ENCODE measurements around the gene CACNA1G. TPM values are rescaled to one million over a fixed set of nuclear protein-coding genes. Genes with fewer than 3 reads are reported as not detected.

CACNA1G gene
- total RNA-seq, 1 experiment from 2014 or later = 13.0 TPM

GRCh38 chr17:50561746-50562141 lies 1.2 kb downstream of the CACNA1G start:
- in situ Hi-C loops (cut with HindIII; ENCODE audit: low sequenced_read_pairs) = loop anchor here (5.0 kb wide), 1 partner anchor 76 kb away; no protein-coding TSS in a partner anchor
- no peak for DNase-seq (ENCODE audit: low spot score)

- DNase-seq (ENCODE audit: low spot score) = no peak
- in situ Hi-C loops (cut with HindIII; ENCODE audit: low sequenced_read_pairs) = loop anchor here (5.0 kb wide), 1 partner anchor 75 kb away; no protein-coding TSS in a partner anchor
Observed at GRCh38 chr17:50562242-50563091, 2.0 kb downstream of the CACNA1G start.

GRCh38 chr17:50563092-50563511 lies 2.6 kb downstream of the CACNA1G start:
- in situ Hi-C loops (cut with HindIII; ENCODE audit: low sequenced_read_pairs) = loop anchor here (5.0 kb wide), 1 partner anchor 74 kb away; no protein-coding TSS in a partner anchor
- DNase-seq (ENCODE audit: low spot score) = no peak

GRCh38 chr17:50564916-50565315 lies 4.4 kb downstream of the CACNA1G start:
- in situ Hi-C loops (cut with HindIII; ENCODE audit: low sequenced_read_pairs) = loop anchor here (5.0 kb wide), 1 partner anchor 72 kb away; no protein-coding TSS in a partner anchor
- DNase-seq (ENCODE audit: low spot score) = peak; percentile 54

GRCh38 chr17:50565402-50566350 lies 5.2 kb downstream of the CACNA1G start:
- DNase-seq (ENCODE audit: low spot score) = peak; percentile 95
- in situ Hi-C loops (cut with HindIII; ENCODE audit: low sequenced_read_pairs) = no loop called here

- in situ Hi-C loops (cut with HindIII; ENCODE audit: low sequenced_read_pairs) = no loop called here
Observed at GRCh38 chr17:50566886-50567285, 6.4 kb downstream of the CACNA1G start.

GRCh38 chr17:50568659-50569058 lies 8.1 kb downstream of the CACNA1G start:
- DNase-seq (ENCODE audit: low spot score) = no peak
- in situ Hi-C loops (cut with HindIII; ENCODE audit: low sequenced_read_pairs) = no loop called here

More at GRCh38 chr17:50566886-50567285, 6.4 kb downstream of the CACNA1G start:
- DNase-seq (ENCODE audit: low spot score) = no peak

- DNase-seq (ENCODE audit: low spot score) = no peak
- in situ Hi-C loops (cut with HindIII; ENCODE audit: low sequenced_read_pairs) = no loop called here
Observed at GRCh38 chr17:50569592-50569991, 9.1 kb downstream of the CACNA1G start.

GRCh38 chr17:50570032-50570431 lies 9.5 kb downstream of the CACNA1G start:
- DNase-seq (ENCODE audit: low spot score) = no peak
- in situ Hi-C loops (cut with HindIII; ENCODE audit: low sequenced_read_pairs) = no loop called here

- no peak for DNase-seq (ENCODE audit: low spot score)
- in situ Hi-C loops (cut with HindIII; ENCODE audit: low sequenced_read_pairs) = no loop called here
Observed at GRCh38 chr17:50570528-50570927, 10.0 kb downstream of the CACNA1G start.

- in situ Hi-C loops (cut with HindIII; ENCODE audit: low sequenced_read_pairs) = no loop called here
- DNase-seq (ENCODE audit: low spot score) = no peak
Observed at GRCh38 chr17:50571681-50572080, 11.2 kb downstream of the CACNA1G start.

- in situ Hi-C loops (cut with HindIII; ENCODE audit: low sequenced_read_pairs) = no loop called here
- no peak for DNase-seq (ENCODE audit: low spot score)
Observed at GRCh38 chr17:50572541-50572940, 12.0 kb downstream of the CACNA1G start.

- no peak for DNase-seq (ENCODE audit: low spot score)
- in situ Hi-C loops (cut with HindIII; ENCODE audit: low sequenced_read_pairs) = no loop called here
Observed at GRCh38 chr17:50573866-50574611, 13.5 kb downstream of the CACNA1G start.

GRCh38 chr17:50575581-50576210 lies 15.2 kb downstream of the CACNA1G start:
- in situ Hi-C loops (cut with HindIII; ENCODE audit: low sequenced_read_pairs) = no loop called here
- DNase-seq (ENCODE audit: low spot score) = no peak

GRCh38 chr17:50576864-50577263 lies 16.3 kb downstream of the CACNA1G start:
- DNase-seq (ENCODE audit: low spot score) = no peak
- in situ Hi-C loops (cut with HindIII; ENCODE audit: low sequenced_read_pairs) = no loop called here

- no peak for DNase-seq (ENCODE audit: low spot score)
- in situ Hi-C loops (cut with HindIII; ENCODE audit: low sequenced_read_pairs) = no loop called here
Observed at GRCh38 chr17:50577451-50577954, 17.0 kb downstream of the CACNA1G start.

GRCh38 chr17:50578173-50578572 lies 17.7 kb downstream of the CACNA1G start:
- DNase-seq (ENCODE audit: low spot score) = no peak
- in situ Hi-C loops (cut with HindIII; ENCODE audit: low sequenced_read_pairs) = no loop called here

GRCh38 chr17:50579399-50579798 lies 18.9 kb downstream of the CACNA1G start:
- DNase-seq (ENCODE audit: low spot score) = no peak
- in situ Hi-C loops (cut with HindIII; ENCODE audit: low sequenced_read_pairs) = no loop called here
